BLaER1 (cell line): Measurements from ENCODE around the gene IRF2.
"Not testable (repeated sequence)": the region's sequence is repeated elsewhere in the genome, so short reads cannot be mapped to it uniquely, and the experiment has no call there.

Source experiments
- H3K27ac ChIP-seq: shearing (Covaris generic); formaldehyde crosslinking; 2 replicates; pipeline ENCODE4 v1.8.1; 2022
- H3K27me3 ChIP-seq: shearing (Covaris generic); formaldehyde crosslinking; 2 replicates; pipeline ENCODE4 v1.8.1; 2022
- H3K36me3 ChIP-seq: shearing (Covaris generic); formaldehyde crosslinking; 2 replicates; pipeline ENCODE4 v1.8.1; 2022
- H3K4me1 ChIP-seq: shearing (Covaris generic); formaldehyde crosslinking; 2 replicates; pipeline ENCODE4 v1.8.1; 2022
- H3K4me2 ChIP-seq: shearing (Covaris generic); formaldehyde crosslinking; 2 replicates; pipeline ENCODE4 v1.8.1; 2022
- H3K4me3 ChIP-seq: shearing (Covaris generic); formaldehyde crosslinking; 2 replicates; pipeline ENCODE4 v1.8.1; 2022
- H3K9ac ChIP-seq: shearing (Covaris generic); formaldehyde crosslinking; 2 replicates; pipeline ENCODE4 v1.8.1; 2022
- H3K9me3 ChIP-seq: shearing (Covaris generic); formaldehyde crosslinking; 2 replicates; pipeline ENCODE4 v1.8.1; 2022
- H4K20me1 ChIP-seq: shearing (Covaris generic); formaldehyde crosslinking; 2 replicates; pipeline ENCODE4 v1.8.1; 2022
- Cebpa-rat ChIP-seq: shearing (Covaris generic); IDR thresholded peaks from 2 replicates; pipeline ENCODE4 v1.8.1; 2022

Gene IRF2

DNA sequence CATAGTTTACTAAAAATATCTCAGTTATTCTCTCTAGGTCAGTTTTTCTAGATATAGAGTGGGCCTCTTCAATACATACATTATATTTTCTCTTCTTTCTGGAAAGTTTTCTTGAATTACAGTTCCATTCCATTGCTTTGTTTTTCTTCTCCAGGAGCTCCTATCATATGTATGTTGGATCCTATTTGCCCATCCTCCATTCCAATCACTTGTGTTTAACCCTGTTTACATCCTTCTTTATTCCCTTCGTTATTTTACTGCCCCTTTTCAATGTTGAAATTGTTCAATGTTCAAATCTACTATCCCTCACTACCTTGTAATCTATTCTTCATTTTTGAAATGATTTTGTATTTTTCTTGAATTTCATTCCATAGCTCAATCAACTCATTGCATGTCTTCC, 97.4 kb downstream of the IRF2 start:
- TF ChIP-seq Cebpa-rat: no peak
- H3K4me1 ChIP-seq: peaks cover 28% of the 10 kb centered on the region
- H3K27me3 ChIP-seq: no peaks in the 10 kb centered on the region
- no peak overlapping the region for H3K4me3 ChIP-seq
- no peaks in the 10 kb centered on the region for H4K20me1 ChIP-seq
- H3K36me3 ChIP-seq: peaks cover 14% of the 10 kb centered on the region; the same call in 1 of the 2 replicates
- H3K9me3 ChIP-seq: peaks cover 66% of the 10 kb centered on the region
- H3K9ac ChIP-seq: no peak overlapping the region
- H3K27ac ChIP-seq: no peak overlapping the region
- no peak overlapping the region for H3K4me2 ChIP-seq

DNA sequence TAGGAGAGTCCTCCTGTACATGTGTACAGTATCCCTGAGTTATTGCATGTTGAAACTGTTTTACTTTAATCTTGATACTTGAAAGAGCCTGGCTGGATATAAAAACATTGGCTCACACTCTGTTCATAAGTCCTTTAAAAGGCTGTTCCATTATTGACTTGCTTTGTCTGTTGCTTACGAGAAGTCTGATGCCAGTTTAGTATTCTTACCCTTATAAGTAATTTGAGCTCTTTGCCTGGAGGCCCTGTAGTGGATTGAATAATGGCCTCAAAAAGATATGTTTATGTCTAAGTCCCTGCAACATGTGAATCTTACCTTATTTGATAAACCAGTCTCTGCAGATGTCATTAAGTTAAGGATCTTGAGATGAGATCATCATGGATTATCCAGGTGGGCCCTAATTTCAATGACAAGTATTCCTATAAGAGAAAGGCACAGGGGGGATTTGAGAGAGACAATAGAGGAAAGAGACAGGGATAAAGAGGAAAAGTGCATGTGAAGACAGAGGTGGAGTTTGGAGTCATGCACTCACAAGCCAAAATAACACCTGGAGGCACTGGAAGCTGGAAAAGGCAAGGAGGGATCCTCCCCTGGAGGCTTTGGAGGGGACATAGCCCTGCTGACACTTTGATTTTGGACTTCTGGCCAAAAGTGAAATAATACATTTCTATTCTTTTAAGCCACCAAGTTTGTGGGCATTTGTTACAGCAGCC, 98.1 kb downstream of the IRF2 start:
- Histone ChIP-seq H4K20me1 (no peaks in the 10 kb centered on the region), H3K9ac (no peak overlapping the region), H3K27ac (no peak overlapping the region), H3K4me2 (peak overlapping the region; percentile 19; the same call in 1 of the 2 replicates), H3K9me3 (peaks cover 66% of the 10 kb centered on the region), H3K4me3 (no peak overlapping the region), H3K36me3 (peaks cover 14% of the 10 kb centered on the region; the same call in 1 of the 2 replicates), H3K27me3 (no peaks in the 10 kb centered on the region), H3K4me1 (peaks cover 28% of the 10 kb centered on the region)
- no peak for TF ChIP-seq Cebpa-rat

DNA sequence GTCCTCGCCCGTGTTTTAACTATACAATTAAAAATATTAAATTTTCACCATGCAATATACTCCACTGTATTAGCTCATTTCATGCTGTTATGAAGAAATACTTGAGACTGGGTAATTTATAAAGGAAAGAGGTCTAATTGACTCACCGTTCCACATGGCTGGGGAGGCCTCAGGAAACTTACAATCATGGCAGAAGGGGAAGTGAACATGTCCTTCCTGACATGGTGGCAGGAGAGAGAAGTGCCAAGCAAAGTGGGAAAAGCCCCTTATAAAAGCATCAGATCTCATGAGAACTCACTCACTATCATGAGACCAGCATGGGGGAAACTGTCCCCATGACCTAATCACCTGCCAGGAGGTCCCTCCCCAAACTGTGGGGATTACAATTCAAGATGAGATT, 98.7 kb downstream of the IRF2 start:
- H3K27me3 ChIP-seq, H3K9ac ChIP-seq, H4K20me1 ChIP-seq, H3K4me3 ChIP-seq, H3K27ac ChIP-seq: not testable (repeated sequence)
- Histone ChIP-seq H3K4me2 (peak overlapping the region; percentile 19; the same call in 1 of the 2 replicates), H3K4me1 (peaks cover 28% of the 10 kb centered on the region), H3K36me3 (peaks cover 13% of the 10 kb centered on the region; the same call in 1 of the 2 replicates), H3K9me3 (peaks cover 64% of the 10 kb centered on the region)

DNA sequence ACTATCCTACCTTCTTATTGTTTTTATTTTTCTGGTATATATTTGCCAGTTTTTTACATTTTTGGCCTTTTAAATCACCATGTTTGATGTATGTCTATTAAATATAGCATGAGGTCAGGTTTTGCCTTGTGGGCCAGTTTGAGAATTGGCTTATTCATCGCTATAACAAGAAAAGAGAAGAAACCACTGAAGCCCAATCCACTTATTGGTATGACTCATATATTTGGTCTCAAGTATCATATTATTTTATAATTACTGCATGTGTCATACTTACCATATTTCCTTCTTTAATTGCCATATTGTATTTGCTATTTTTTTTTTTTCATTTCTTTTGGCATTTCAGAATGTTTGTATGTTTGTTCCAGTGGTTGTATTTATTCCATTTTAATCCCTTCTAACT, 99.3 kb downstream of the IRF2 start:
- peaks cover 7% of the 10 kb centered on the region; the same call in 1 of the 2 replicates for H3K36me3 ChIP-seq
- TF ChIP-seq Cebpa-rat: no peak
- no peak overlapping the region for H3K4me2 ChIP-seq

DNA sequence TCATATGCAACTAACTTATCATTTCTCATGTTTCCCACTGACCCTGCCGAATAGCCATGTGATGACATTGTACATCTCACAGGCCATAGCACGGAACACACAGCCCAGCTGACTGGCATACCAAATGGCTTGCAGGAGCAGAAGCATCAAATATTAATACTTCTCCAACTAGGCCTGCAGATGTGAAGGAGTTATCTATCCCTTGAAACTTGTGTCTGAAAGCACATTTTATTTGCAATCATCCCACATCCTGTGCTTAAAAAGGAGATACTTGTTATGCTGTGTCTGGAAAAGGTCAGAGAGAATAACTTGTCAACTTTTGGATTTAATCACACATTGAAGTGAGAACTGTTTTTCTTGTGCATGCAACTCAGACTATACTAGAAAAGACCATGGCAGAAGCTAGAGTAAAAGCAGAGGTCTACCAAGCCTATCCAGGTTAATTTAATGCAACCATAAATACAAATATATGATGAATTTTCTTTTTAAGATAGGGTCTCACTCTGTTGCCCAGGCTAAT, 100.4 kb downstream of the IRF2 start:
- Histone ChIP-seq H3K4me1 (peaks cover 34% of the 10 kb centered on the region), H3K36me3 (no peaks in the 10 kb centered on the region), H3K27me3 (no peaks in the 10 kb centered on the region), H3K27ac (no peak overlapping the region), H3K4me2 (no peak overlapping the region), H4K20me1 (no peaks in the 10 kb centered on the region), H3K9ac (no peak overlapping the region), H3K4me3 (no peak overlapping the region), H3K9me3 (peaks cover 47% of the 10 kb centered on the region)
- no peak for TF ChIP-seq Cebpa-rat

More for the DNA sequence above, 99.3 kb downstream of the IRF2 start:
- Histone ChIP-seq H3K9ac (no peak overlapping the region), H3K9me3 (peaks cover 58% of the 10 kb centered on the region), H4K20me1 (no peaks in the 10 kb centered on the region), H3K4me1 (peaks cover 28% of the 10 kb centered on the region), H3K27ac (no peak overlapping the region), H3K4me3 (no peak overlapping the region), H3K27me3 (no peaks in the 10 kb centered on the region)

DNA sequence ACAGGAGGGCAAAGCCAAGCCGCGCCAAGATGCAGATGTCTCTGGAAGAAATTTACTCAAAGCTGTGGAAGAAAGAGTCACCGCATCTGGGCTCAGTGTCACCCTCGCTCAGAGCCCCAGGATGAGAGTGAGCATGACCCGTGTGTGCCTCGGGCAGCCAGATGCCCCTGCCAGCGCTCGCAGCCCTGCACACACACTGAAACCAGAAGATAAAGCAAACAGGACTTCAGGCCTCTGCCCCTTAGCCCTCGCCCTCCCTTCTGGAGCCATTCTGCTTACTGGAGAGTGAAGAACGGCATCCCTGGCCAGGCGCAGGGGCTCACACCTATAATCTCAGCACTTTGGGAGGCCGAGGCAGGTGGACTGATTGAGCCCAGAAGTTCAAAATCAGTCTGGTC, 103.0 kb downstream of the IRF2 start:
- Histone ChIP-seq H3K36me3 (no peaks in the 10 kb centered on the region), H4K20me1 (no peaks in the 10 kb centered on the region), H3K4me1 (peaks cover 34% of the 10 kb centered on the region), H3K4me3 (no peak overlapping the region), H3K27me3 (no peaks in the 10 kb centered on the region), H3K9me3 (peaks cover 31% of the 10 kb centered on the region), H3K4me2 (peak overlapping the region; percentile 65), H3K27ac (peak overlapping the region; percentile 73), H3K9ac (peak overlapping the region; percentile 46; the same call in 1 of the 2 replicates)
- no peak for TF ChIP-seq Cebpa-rat

DNA sequence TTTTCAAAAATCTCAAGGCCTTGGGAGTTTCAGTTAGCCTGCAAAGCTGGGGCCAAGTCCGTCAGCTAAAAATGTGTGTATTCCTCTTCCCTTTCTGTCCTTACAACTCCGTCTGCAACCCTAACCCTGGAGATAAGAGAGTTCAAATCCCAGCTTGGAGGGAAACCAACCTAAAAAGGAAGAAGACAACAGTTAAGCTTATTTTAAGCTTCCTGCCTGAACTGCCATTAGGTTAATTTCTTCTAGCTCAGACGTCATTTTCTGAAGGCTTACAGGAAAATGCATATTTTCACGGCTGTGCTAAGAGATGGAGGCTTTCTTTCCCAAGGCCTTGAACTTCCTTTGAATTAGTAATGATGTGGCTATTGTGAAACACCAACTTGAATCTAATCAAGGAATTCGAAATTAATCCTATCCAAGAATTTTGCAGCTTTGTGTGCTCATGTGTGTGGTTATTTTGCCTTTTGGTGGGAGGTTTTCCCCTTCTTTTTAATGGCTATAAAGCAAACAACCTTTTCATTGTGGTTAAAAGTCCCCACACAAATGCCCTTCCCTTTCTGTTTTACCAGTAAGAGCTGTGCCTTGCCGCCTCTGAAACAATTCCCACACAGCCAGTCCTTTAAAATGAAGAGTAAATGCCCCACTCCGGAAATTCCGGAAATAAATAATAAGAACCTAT, 103.5 kb downstream of the IRF2 start:
- Histone ChIP-seq H3K9ac (peak overlapping the region; percentile 46; the same call in 1 of the 2 replicates), H3K4me3 (no peak overlapping the region), H3K9me3 (peaks cover 25% of the 10 kb centered on the region), H3K27ac (peak overlapping the region; percentile 73), H3K4me2 (peak overlapping the region; percentile 65), H3K27me3 (no peaks in the 10 kb centered on the region), H3K4me1 (peaks cover 31% of the 10 kb centered on the region), H4K20me1 (no peaks in the 10 kb centered on the region), H3K36me3 (no peaks in the 10 kb centered on the region)
- no peak for TF ChIP-seq Cebpa-rat

DNA sequence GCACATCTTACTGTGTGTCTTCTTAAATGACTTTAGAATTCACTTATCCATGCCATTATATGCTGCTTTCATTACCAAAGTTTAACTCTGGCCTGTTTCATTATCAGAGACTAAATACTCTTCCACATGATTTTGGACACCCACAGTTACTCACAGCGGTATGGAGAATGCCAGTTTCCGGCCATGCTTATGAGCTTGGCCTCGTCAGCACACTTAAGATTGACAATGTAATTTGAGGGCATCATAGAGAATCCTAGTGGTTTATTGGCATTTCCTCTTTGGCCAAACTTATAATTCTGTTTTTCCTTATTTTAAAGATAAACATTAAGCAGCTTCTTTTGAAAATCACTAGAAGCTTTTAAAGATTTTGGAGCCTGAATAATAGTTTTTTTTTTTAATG, 104.5 kb downstream of the IRF2 start:
- Histone ChIP-seq H3K27me3 (no peaks in the 10 kb centered on the region), H4K20me1 (no peaks in the 10 kb centered on the region), H3K4me2 (peak overlapping the region; percentile 65), H3K36me3 (no peaks in the 10 kb centered on the region), H3K4me3 (no peak overlapping the region), H3K9ac (no peak overlapping the region), H3K27ac (0 out of 2 replicates have a peak overlapping the region, but pooled peaks have one; percentile 73), H3K9me3 (peaks cover 23% of the 10 kb centered on the region), H3K4me1 (peaks cover 28% of the 10 kb centered on the region)
- no peak for TF ChIP-seq Cebpa-rat

DNA sequence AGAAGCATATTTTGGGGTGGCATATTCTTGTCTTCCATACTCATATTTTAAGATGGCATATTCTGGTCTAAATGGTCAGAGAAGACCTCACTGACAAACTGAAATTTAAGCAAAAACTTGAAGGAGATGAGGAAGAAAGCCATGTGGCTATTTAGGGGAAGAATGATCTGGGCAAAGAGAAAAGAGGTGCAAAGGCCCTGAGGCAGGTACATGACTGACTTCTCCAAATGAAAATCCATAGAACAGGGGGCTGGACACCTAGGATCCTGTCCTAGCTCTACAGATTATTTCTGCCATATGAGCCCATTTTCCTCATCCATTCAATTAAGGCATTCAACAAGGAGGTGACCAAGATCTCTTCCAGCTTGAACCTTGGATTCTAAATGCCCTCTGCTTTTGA, 105.6 kb downstream of the IRF2 start:
- H3K4me2 ChIP-seq: no peak overlapping the region; the same call in 1 of the 2 replicates
- no peaks in the 10 kb centered on the region for H4K20me1 ChIP-seq
- H3K27me3 ChIP-seq: no peaks in the 10 kb centered on the region
- no peak overlapping the region for H3K9ac ChIP-seq
- H3K4me3 ChIP-seq: no peak overlapping the region
- no peak overlapping the region; the same call in 1 of the 2 replicates for H3K27ac ChIP-seq
- peaks cover 18% of the 10 kb centered on the region for H3K9me3 ChIP-seq
- H3K36me3 ChIP-seq: no peaks in the 10 kb centered on the region
- peaks cover 28% of the 10 kb centered on the region for H3K4me1 ChIP-seq
- no peak for TF ChIP-seq Cebpa-rat

DNA sequence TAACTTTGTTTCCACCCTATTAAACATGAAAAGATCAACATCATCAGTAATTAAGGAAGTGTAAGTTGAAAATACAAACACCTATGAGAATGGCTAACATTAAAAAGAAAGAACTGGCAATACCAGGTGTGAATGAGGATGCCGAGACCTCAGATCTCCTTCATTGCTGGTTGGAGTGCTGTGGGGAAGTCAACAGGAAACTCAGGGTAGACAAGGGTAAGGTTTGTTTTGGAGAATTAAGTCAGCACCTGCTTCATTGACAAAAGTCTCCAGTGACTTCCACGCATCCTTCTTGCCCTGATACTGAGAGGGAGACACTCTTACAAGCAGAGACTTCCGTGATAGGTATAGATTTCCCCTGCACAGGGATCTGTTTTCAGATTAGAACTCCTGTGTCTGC, 106.1 kb downstream of the IRF2 start:
- peak overlapping the region; percentile 3; the same call in 1 of the 2 replicates for H3K27ac ChIP-seq
- no peak for TF ChIP-seq Cebpa-rat
- no peaks in the 10 kb centered on the region for H4K20me1 ChIP-seq
- H3K4me2 ChIP-seq: no peak overlapping the region; the same call in 1 of the 2 replicates
- no peaks in the 10 kb centered on the region for H3K36me3 ChIP-seq
- H3K4me1 ChIP-seq: peaks cover 28% of the 10 kb centered on the region
- no peak overlapping the region for H3K4me3 ChIP-seq
- no peak overlapping the region for H3K9ac ChIP-seq
- H3K9me3 ChIP-seq: peaks cover 13% of the 10 kb centered on the region
- no peaks in the 10 kb centered on the region for H3K27me3 ChIP-seq
